ENCODE measurements around the gene UQCR11. TPM values are rescaled to one million over a fixed set of nuclear protein-coding genes. Genes with fewer than 3 reads are reported as not detected.

UQCR11 gene
- total and polyA plus RNA-seq, 2 experiments from 2014 or later, result 56.6 to 684 TPM

- Histone ChIP-seq H3K9me3 (ENCODE audit: low read depth) (no peaks in the 10 kb centered on the region), H3K4me2 (no peak overlapping the region), H3K79me2 (no peaks in the 10 kb centered on the region), H3K36me3 (replicated peaks; ENCODE audit: insufficient read depth, low read depth) (no peaks in the 10 kb centered on the region), H3K27ac (no peak overlapping the region), H3K27me3 (no peaks in the 10 kb centered on the region), H3K9me2 (replicated peaks; ENCODE audit: insufficient read depth) (no peaks in the 10 kb centered on the region), H3K4me1 (ENCODE audit: insufficient read depth) (no peaks in the 10 kb centered on the region), H4K20me1 (ENCODE audit: insufficient read depth, poor library complexity, severe bottlenecking) (peaks cover 3% of the 10 kb centered on the region), H3K4me3 (no peak overlapping the region), H2AFZ (no peak overlapping the region)
- no peak for DNase-seq (ENCODE audit: low spot score)
- 92% methylated on average over 21 of the region's 32 CpGs for WGBS (ENCODE audit: low lambda C conversion rate, missing lambda C conversion rate)
- no peak for TF ChIP-seq CTCF (IDR thresholded peaks at IDR 0.05; ENCODE audit: poor library complexity)
- TF ChIP-seq EZH2phosphoT487 (IDR thresholded peaks at IDR 0.05; ENCODE audit: low read depth, severe bottlenecking, unreplicated experiment), result no peak
- TF ChIP-seq EZH2 (IDR thresholded peaks at IDR 0.05; ENCODE audit: borderline replicate concordance), result no peak
Measured at GRCh38 chr19:1613808-1614570, 8.7 kb upstream of the UQCR11 start.

DNA sequence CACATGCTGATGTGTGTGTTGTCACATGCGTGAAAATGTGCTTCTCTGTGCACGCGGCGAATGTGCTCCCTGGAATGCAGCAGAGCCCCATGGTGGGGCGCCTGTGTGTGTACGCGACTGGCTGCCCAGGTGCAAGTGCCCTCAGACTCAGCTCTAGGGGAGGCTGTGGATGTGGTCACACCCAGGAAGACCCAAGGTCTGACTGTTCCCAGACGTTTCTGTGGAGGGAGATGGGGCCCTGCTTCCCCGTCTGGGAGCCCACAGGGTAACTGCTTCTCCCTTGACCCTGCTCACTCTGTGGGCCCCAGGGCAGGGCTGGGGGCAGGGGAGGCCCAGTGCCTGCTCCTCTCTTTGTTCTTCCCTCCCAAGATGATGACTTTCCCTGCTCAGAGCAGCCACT, 7.9 kb upstream of the UQCR11 start:
- WGBS (ENCODE audit: low lambda C conversion rate, missing lambda C conversion rate), result 83% methylated on average over 9 of the region's 9 CpGs
- peaks cover 3% of the 10 kb centered on the region for H4K20me1 ChIP-seq (ENCODE audit: insufficient read depth, poor library complexity, severe bottlenecking)
- no peaks in the 10 kb centered on the region for H3K9me3 ChIP-seq (ENCODE audit: low read depth)
- no peak for DNase-seq (ENCODE audit: low spot score)
- no peak overlapping the region for H3K4me3 ChIP-seq
- H3K4me1 ChIP-seq (ENCODE audit: insufficient read depth), result no peaks in the 10 kb centered on the region
- H3K27me3 ChIP-seq, result no peaks in the 10 kb centered on the region
- H3K79me2 ChIP-seq, result no peaks in the 10 kb centered on the region
- TF ChIP-seq EZH2 (IDR thresholded peaks at IDR 0.05; ENCODE audit: borderline replicate concordance), result no peak
- TF ChIP-seq EZH2phosphoT487 (IDR thresholded peaks at IDR 0.05; ENCODE audit: low read depth, severe bottlenecking, unreplicated experiment), result no peak
- TF ChIP-seq CTCF (IDR thresholded peaks at IDR 0.05; ENCODE audit: poor library complexity), result no peak
- H3K4me2 ChIP-seq, result no peak overlapping the region
- no peak overlapping the region for H3K27ac ChIP-seq
- H3K9me2 ChIP-seq (replicated peaks; ENCODE audit: insufficient read depth), result no peaks in the 10 kb centered on the region
- H3K36me3 ChIP-seq (replicated peaks; ENCODE audit: insufficient read depth, low read depth), result no peaks in the 10 kb centered on the region
- no peak overlapping the region for H2AFZ ChIP-seq

- Histone ChIP-seq H3K36me3 (replicated peaks; ENCODE audit: insufficient read depth, low read depth) (no peaks in the 10 kb centered on the region), H3K27ac (no peak overlapping the region), H3K4me3 (no peak overlapping the region), H2AFZ (no peak overlapping the region), H4K20me1 (ENCODE audit: insufficient read depth, poor library complexity, severe bottlenecking) (peaks cover 3% of the 10 kb centered on the region), H3K4me2 (no peak overlapping the region), H3K4me1 (ENCODE audit: insufficient read depth) (no peaks in the 10 kb centered on the region), H3K79me2 (no peaks in the 10 kb centered on the region), H3K27me3 (no peaks in the 10 kb centered on the region), H3K9me2 (replicated peaks; ENCODE audit: insufficient read depth) (no peaks in the 10 kb centered on the region), H3K9me3 (ENCODE audit: low read depth) (no peaks in the 10 kb centered on the region)
- WGBS (ENCODE audit: low lambda C conversion rate, missing lambda C conversion rate), result 97% methylated on average over 37 of the region's 39 CpGs
- DNase-seq (ENCODE audit: low spot score), result no peak
- TF ChIP-seq EZH2phosphoT487 (IDR thresholded peaks at IDR 0.05; ENCODE audit: low read depth, severe bottlenecking, unreplicated experiment) (no peak), EZH2 (IDR thresholded peaks at IDR 0.05; ENCODE audit: borderline replicate concordance) (no peak), CTCF (IDR thresholded peaks at IDR 0.05; ENCODE audit: poor library complexity) (no peak)
Measured at GRCh38 chr19:1612114-1613086, 7.1 kb upstream of the UQCR11 start.

Data from hepatocyte (in vitro differentiated cells).